Cardiac fibroblast (primary cell): ENCODE measurements around the gene EXD3.
A peak's percentile ranks its signal among the peaks of the same experiment; 100 is the strongest.

Experiments used
- DNase-seq, 2 donors: peaks; one replicate each; pipeline versions ENCODE4 v3.0.0 to v3.0.0-alpha.2; 2010; ENCODE audit warnings: low read depth in 2 of 2
- H3K4me3 ChIP-seq, 2 donors: replicated peaks in 1 of 2; 1 replicate in 1 of 2; 2 replicates in 1 of 2; pipeline ENCODE4 v1.5.1; 2011; ENCODE audit warnings: low read depth in 2 of 2, low read length in 2 of 2, mild to moderate bottlenecking in 2 of 2, moderate library complexity in 1 of 2
- CTCF ChIP-seq: IDR thresholded peaks from one replicate; pipeline ENCODE4 v1.5.1; 2011; ENCODE audit warnings: low read depth, mild to moderate bottlenecking, low read length, inconsistent platforms

EXD3 gene

GRCh38 chr9:137417161-137418021, 5.6 kb downstream of the EXD3 start:
- peak overlapping the region in 1 of 2 donors; percentile 21 for H3K4me3 ChIP-seq
- DNase-seq = no peak
- TF ChIP-seq CTCF = no peak

- TF ChIP-seq CTCF = no peak
- no peak for DNase-seq
- no peak overlapping the region for H3K4me3 ChIP-seq
These were observed 6.3 kb downstream of the EXD3 start for GRCh38 chr9:137416563-137417151.

- no peak for DNase-seq
- H3K4me3 ChIP-seq = no peak overlapping the region
- no peak for TF ChIP-seq CTCF
These were observed 6.9 kb downstream of the EXD3 start for GRCh38 chr9:137416006-137416562.

GRCh38 chr9:137415451-137415850, 7.5 kb downstream of the EXD3 start:
- no peak for TF ChIP-seq CTCF
- H3K4me3 ChIP-seq = no peak overlapping the region
- no peak for DNase-seq

- TF ChIP-seq CTCF = no peak
- DNase-seq = peak; percentile 30 to 62
- no peak overlapping the region for H3K4me3 ChIP-seq
These were observed 10.5 kb downstream of the EXD3 start for GRCh38 chr9:137412431-137412830.

- TF ChIP-seq CTCF = no peak
- DNase-seq = peak; percentile 95
- peak overlapping the region in 1 of 2 donors; percentile 18 for H3K4me3 ChIP-seq
These were observed 11.1 kb downstream of the EXD3 start for GRCh38 chr9:137411645-137412380.
